ENCODE data around the gene STOX2. TPM values are rescaled to one million over a fixed set of nuclear protein-coding genes. Genes with fewer than 3 reads are reported as not detected.

The STOX2 gene, protein sequence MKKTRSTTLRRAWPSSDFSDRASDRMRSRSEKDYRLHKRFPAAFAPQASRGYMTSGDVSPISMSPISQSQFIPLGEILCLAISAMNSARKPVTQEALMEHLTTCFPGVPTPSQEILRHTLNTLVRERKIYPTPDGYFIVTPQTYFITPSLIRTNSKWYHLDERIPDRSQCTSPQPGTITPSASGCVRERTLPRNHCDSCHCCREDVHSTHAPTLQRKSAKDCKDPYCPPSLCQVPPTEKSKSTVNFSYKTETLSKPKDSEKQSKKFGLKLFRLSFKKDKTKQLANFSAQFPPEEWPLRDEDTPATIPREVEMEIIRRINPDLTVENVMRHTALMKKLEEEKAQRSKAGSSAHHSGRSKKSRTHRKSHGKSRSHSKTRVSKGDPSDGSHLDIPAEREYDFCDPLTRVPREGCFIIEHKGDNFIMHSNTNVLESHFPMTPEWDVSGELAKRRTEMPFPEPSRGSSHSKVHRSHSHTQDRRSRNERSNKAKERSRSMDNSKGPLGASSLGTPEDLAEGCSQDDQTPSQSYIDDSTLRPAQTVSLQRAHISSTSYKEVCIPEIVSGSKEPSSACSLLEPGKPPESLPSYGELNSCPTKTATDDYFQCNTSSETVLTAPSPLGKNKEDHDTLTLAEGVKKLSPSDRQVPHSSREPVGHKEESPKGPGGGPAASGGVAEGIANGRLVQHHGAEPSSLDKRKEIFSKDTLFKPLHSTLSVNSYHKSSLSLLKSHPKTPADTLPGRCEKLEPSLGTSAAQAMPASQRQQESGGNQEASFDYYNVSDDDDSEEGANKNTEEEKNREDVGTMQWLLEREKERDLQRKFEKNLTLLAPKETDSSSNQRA (N-terminal part only)
- not detected for total RNA-seq

DNA sequence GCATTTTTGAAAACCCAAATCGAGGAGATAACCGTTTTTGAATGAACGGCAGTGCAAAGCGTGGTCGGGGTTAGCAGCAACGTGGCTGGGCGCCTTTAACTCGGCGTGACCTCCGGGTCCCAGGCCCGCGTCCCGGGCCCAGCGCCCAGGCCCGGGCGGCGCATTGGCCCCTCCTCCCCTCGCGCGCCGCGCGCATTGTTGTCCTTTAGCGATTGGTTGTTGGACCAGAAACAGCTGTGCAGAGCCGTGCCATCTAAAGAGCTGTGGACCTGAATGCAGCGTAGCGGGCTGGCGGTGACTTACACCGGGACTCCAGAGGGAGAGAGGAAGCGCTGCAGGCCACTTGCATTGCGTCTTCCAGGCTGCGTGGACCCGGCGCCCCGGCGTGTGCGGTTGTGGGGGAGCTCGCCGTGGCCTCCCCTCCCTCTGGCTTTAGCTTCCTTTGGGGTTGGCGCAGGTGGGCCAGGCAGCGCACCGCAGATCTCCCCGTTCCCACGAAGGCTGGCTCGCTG lies at the start of gene STOX2:
TSS of gene STOX2 (plus strand) at position 227 of the 512 bp plus-strand sequence. CDS start 1,484 bp downstream, outside the sequence.
- TF ChIP-seq, protein P1, sequence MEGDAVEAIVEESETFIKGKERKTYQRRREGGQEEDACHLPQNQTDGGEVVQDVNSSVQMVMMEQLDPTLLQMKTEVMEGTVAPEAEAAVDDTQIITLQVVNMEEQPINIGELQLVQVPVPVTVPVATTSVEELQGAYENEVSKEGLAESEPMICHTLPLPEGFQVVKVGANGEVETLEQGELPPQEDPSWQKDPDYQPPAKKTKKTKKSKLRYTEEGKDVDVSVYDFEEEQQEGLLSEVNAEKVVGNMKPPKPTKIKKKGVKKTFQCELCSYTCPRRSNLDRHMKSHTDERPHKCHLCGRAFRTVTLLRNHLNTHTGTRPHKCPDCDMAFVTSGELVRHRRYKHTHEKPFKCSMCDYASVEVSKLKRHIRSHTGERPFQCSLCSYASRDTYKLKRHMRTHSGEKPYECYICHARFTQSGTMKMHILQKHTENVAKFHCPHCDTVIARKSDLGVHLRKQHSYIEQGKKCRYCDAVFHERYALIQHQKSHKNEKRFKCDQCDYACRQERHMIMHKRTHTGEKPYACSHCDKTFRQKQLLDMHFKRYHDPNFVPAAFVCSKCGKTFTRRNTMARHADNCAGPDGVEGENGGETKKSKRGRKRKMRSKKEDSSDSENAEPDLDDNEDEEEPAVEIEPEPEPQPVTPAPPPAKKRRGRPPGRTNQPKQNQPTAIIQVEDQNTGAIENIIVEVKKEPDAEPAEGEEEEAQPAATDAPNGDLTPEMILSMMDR (IDR thresholded peaks at IDR 0.05) = no peak
- peak; percentile 34 for DNase-seq
- ChIA-PET CTCF (no interaction called here), POLR2A (no interaction called here)
- peaks cover 2% of the 10 kb centered on the region for H3K4me1 Mint-ChIP-seq (ENCODE audit: low read depth)
- H3K36me3 Mint-ChIP-seq (ENCODE audit: low read depth) = no peaks in the 10 kb centered on the region
- intact Hi-C loops (cut with micrococcal nuclease) = no loop called here
- H3K4me3 Mint-ChIP-seq = peak within 1 kb of the TSS; percentile 38
- no peak within 1 kb of the TSS for H3K27ac Mint-ChIP-seq
- H3K27me3 Mint-ChIP-seq = peaks cover 57% of the 10 kb centered on the region
- H3K9me3 Mint-ChIP-seq = peaks cover 1% of the 10 kb centered on the region
- ATAC-seq = peak; percentile 27

DNA sequence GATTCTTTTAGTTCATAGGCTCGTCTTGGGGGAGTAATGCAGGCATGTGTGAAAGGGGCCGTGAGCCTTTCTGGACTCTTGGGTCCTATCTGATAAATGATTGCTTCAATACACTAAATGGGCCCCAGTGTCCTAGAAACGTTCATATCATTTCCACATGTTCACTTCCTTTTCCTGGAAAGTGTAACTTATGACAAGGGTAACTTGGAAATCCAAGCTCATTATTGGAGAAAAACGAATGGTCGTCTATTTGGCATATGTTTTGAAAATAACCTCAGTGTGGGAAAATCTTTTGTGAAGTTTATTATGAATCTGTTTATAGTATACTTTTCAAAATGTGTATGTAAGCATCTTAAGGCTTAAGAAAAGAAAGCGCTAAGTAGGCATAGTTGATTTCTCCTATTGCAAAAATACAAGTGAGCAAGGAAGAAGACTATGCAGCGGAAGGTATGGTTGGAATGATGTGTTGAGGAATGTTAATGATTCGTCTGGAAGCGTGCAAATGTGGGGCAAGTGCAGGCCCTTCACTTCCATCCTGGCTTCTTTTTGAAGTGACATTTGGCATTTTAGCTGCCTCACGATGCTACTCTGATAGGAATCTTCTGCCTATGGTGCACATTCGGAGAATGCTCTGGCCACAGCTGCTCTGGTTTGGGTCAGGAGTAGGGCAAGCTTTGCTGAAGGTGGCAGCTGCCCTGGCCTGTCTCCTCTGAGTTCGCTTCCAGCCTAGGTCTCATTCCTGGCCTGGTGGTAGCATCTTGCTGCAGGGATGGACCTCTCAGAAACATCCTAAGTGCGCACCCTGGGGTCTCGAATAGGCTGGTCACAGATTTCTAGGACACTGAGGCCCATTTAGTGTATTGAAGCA lies 49.5 kb upstream of the STOX2 start:
- ATAC-seq = no peak
- H3K9me3 Mint-ChIP-seq = no peaks in the 10 kb centered on the region
- ChIA-PET CTCF (no interaction called here), POLR2A (interaction anchor here (0.6 kb wide), 1 partner anchor 1118 kb away, joined by 3 read pairs; no protein-coding TSS in a partner anchor)
- intact Hi-C loops (cut with micrococcal nuclease) = no loop called here
- no peaks in the 10 kb centered on the region for H3K36me3 Mint-ChIP-seq (ENCODE audit: low read depth)
- H3K27ac Mint-ChIP-seq = no peak overlapping the region
- TF ChIP-seq, protein P1 (IDR thresholded peaks at IDR 0.05) = no peak
- DNase-seq = no peak
- peaks cover 10% of the 10 kb centered on the region for H3K27me3 Mint-ChIP-seq
- no peaks in the 10 kb centered on the region for H3K4me1 Mint-ChIP-seq (ENCODE audit: low read depth)
- no peak overlapping the region for H3K4me3 Mint-ChIP-seq

DNA sequence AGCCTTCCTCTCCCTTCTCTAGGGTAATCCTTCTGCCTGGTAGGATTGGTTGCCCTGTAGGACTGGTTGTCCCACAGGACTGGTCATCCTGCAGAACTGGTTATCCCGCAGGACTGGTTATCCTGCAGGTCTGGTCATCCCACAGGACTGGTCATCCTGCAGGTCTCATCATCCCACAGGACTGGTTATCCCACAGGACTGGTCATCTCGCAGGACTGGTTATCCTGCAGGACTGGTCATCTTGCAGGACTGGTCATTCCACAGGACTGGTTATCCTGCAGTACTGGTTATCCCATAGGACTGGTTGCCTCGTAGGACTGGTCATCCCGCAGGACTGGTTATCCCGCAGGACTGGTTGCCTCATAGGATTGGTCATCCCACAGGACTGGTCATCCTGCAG lies 48.1 kb upstream of the STOX2 start:
- ATAC-seq (no peak), DNase-seq (no peak)
- intact Hi-C loops (cut with micrococcal nuclease) = no loop called here
- H3K4me3 Mint-ChIP-seq = no peak overlapping the region
- H3K27me3 Mint-ChIP-seq = peaks cover 10% of the 10 kb centered on the region
- ChIA-PET CTCF (no interaction called here), POLR2A (no interaction called here)
- no peaks in the 10 kb centered on the region for H3K9me3 Mint-ChIP-seq
- no peaks in the 10 kb centered on the region for H3K4me1 Mint-ChIP-seq (ENCODE audit: low read depth)
- H3K36me3 Mint-ChIP-seq (ENCODE audit: low read depth) = no peaks in the 10 kb centered on the region
- no peak overlapping the region for H3K27ac Mint-ChIP-seq
- TF ChIP-seq, protein P1 (IDR thresholded peaks at IDR 0.05) = no peak

DNA sequence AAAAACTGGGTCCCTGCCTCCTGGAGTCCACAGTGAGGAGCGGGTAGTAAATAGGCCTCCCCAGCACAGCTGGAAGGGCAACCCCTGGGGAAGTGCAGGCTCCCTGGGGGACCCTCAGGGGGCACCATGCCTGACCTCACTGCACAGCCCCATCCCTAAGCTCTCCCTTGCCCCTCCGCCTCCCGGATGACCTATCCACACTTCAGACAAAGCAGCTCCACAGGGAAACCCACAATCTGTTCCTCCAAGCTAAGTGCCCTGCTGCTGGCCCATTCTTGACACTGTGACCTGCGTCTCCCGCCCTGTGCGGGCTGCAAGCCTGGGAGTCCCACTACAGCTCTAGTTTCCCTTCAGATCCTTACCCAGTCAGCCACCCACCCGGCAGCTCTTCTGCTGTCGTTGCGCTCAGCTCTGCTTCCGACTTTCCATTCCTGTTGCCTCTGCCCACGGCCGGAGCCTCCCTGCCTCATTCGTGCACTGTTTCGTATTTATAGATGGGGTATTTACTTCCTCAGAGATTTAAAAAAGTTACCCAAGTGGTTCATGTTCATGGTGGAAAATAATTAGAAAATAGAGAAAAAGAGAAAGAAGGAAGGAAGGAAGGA lies 47.0 kb upstream of the STOX2 start:
- ChIA-PET CTCF (no interaction called here), POLR2A (no interaction called here)
- Mint-ChIP-seq H3K9me3 (no peaks in the 10 kb centered on the region), H3K4me1 (ENCODE audit: low read depth) (no peaks in the 10 kb centered on the region), H3K36me3 (ENCODE audit: low read depth) (no peaks in the 10 kb centered on the region), H3K27me3 (peaks cover 10% of the 10 kb centered on the region), H3K27ac (no peak overlapping the region), H3K4me3 (no peak overlapping the region)
- TF ChIP-seq, protein P1 (IDR thresholded peaks at IDR 0.05) = no peak
- no peak for ATAC-seq
- intact Hi-C loops (cut with micrococcal nuclease) = no loop called here
- DNase-seq = no peak

All from activated CD8-positive, alpha-beta T cell treated with anti-CD3 and anti-CD28 coated beads for 36 hours (primary cell).